GM18520 (cell line): Measurements from ENCODE around the gene YJEFN3.
A peak's percentile ranks its signal among the peaks of the same experiment; 100 is the strongest.

Experiments
- ATAC-seq: cut with Tn5 transposase; IDR thresholded peaks from one replicate; pipeline ENCODE4 v1.9.1; 2021; ENCODE audit not compliant: unreplicated experiment

Gene YJEFN3

GRCh38 chr19:19528721-19529490, at the start of gene YJEFN3:
Gene YJEFN3 (plus strand): TSS chr19:19528911. CDS start chr19:19528933, 22 bp downstream.
- no peak for ATAC-seq

GRCh38 chr19:19480688-19481087, 48.0 kb upstream of the YJEFN3 start:
- no peak for ATAC-seq

GRCh38 chr19:19482809-19483596, 45.7 kb upstream of the YJEFN3 start:
- no peak for ATAC-seq

GRCh38 chr19:19485161-19485997, 43.3 kb upstream of the YJEFN3 start:
- ATAC-seq = no peak

GRCh38 chr19:19485998-19486290, 42.8 kb upstream of the YJEFN3 start:
- no peak for ATAC-seq

GRCh38 chr19:19486343-19487076, 42.2 kb upstream of the YJEFN3 start:
- ATAC-seq = no peak

GRCh38 chr19:19487077-19487949, 41.4 kb upstream of the YJEFN3 start:
- ATAC-seq = no peak

GRCh38 chr19:19487950-19488874, 40.5 kb upstream of the YJEFN3 start:
- no peak for ATAC-seq

GRCh38 chr19:19488875-19489690, 39.6 kb upstream of the YJEFN3 start:
- ATAC-seq = peak; percentile 43

GRCh38 chr19:19489804-19490204, 38.9 kb upstream of the YJEFN3 start:
- no peak for ATAC-seq

- no peak for ATAC-seq
Measured at GRCh38 chr19:19490214-19490968, 38.3 kb upstream of the YJEFN3 start.

GRCh38 chr19:19491321-19492025, 37.2 kb upstream of the YJEFN3 start:
- no peak for ATAC-seq

- ATAC-seq = no peak
Measured at GRCh38 chr19:19492026-19492610, 36.6 kb upstream of the YJEFN3 start.

- no peak for ATAC-seq
Measured at GRCh38 chr19:19493841-19494546, 34.7 kb upstream of the YJEFN3 start.
